Hematopoietic multipotent progenitor cell treated with erythropoietin and hydrocortisone succinate and interleukin-3 and kit ligand, for 17 days (in vitro differentiated cells): ENCODE results near the gene PSMD6.

ENCODE experiments used
- DNase-seq: peaks from one replicate; pipeline ENCODE4 v3.0.0-alpha.2; 2015; ENCODE audit warnings: low spot score

Gene PSMD6

GRCh38 chr3:63976872-63977200 lies 46.5 kb downstream of the PSMD6 start:
- peak; percentile 50 for DNase-seq

GRCh38 chr3:63976161-63976871 lies 47.0 kb downstream of the PSMD6 start:
- DNase-seq: no peak

- no peak for DNase-seq
Observed at GRCh38 chr3:63975723-63976122, 47.6 kb downstream of the PSMD6 start.

DNA sequence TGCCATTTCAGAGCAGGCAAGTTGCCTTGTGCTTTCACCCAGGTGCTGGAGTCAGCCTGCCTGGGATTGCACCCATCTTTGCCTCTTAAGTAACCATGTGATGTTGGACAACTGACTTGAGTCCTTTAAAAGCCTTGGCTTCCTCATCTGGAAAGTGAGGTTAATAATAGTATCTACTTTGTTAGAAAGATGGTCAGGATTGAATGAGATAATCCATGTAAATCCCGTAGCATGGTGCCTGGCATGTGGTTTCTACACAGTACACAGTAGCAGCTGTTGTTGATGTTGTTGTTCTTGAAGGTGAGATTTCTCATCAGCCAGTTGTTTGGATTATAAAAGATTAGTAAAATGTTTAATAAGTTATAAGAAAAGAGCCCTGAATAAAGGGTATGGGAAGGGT lies 48.8 kb downstream of the PSMD6 start:
- no peak for DNase-seq

DNA sequence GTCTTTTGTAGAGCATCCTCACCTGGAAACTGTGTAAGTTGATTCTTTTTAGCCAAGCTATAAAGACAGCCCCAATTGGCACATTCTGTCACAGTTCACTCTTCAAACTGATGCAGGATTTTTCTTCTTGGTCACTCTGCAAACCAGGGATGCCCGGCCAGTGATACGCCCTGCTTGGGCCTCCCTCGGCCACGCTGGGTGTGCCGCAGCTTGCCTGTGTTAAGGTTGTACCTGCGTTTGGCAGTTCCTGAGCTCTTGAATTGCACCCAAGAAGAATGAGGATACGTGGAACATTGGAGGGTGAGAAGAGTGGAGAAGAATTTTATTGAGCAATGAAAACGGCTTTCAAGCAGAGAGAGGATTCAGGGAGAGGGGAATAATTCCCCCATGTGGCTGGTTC lies 49.9 kb downstream of the PSMD6 start:
- no peak for DNase-seq

GRCh38 chr3:63972987-63973386 lies 50.3 kb downstream of the PSMD6 start:
- no peak for DNase-seq

- DNase-seq: no peak
Observed at GRCh38 chr3:63972196-63972595, 51.1 kb downstream of the PSMD6 start.

- DNase-seq: peak; percentile 24
Observed at GRCh38 chr3:63970631-63971475, 52.4 kb downstream of the PSMD6 start.

DNA sequence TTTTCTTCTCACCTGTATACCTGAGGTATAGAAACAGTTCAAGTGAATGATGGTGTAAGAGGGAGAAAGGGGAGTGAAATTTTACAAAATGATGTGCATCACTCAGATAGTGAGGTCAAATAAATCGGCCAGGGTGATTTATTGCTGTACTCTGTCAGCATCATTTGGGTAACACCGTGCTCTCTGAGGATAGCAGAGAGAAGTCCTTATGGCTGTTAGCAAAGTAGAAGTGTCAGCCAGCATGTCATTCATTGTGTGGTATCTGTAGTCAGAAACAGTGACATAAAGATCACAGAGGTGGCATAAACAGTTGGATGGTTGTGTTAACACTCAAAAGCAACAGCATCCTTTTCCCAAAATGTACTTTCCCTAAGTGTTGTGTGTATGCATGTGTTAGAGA lies 53.4 kb downstream of the PSMD6 start:
- peak; percentile 31 for DNase-seq

- peak; percentile 41 for DNase-seq
Observed at GRCh38 chr3:63968612-63969350, 54.5 kb downstream of the PSMD6 start.

DNA sequence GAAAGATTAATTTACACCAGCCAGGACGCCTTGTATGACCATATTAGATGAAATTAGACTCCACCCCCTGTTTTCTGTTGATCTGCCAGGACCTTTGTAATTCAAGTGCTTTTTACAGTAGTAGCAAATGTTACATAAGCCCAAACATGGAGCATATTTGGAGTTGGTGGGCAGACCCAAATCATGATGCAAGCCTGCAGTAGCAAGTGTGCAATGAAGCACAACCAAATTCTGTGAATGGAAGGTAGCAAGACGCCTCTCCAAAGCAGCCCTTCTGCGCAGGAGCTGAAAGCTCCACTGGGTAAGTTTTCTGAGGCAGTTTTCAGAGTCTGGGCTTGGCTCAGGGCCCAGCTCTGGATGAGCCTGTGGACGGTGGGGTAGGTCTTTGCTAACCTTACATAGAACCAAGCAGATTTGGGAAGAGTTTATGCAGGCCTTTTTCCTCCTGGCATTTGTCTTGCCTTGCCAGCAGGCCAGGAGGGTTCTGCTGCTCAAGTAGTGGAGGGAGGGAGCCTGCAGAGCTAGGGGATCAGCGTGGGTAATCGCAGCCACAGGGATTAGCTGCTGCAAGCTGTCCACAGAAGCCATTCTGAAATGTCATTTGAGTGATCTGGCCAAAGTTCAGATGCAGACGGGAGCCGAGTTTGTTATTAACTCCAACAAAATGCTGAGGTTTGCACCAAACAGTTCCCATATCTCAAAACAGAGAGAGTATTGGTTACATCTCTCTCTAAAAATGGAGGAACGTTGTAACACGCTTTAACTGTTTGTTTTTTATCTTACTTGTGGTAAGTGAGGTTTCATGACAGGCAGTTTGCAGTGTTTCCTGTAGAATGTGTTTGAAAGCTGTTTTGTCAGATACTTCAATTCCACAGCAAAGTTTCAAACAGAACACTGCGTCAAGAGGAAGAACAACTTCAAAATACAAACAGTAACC lies 55.4 kb downstream of the PSMD6 start:
- DNase-seq: peak; percentile 75

DNA sequence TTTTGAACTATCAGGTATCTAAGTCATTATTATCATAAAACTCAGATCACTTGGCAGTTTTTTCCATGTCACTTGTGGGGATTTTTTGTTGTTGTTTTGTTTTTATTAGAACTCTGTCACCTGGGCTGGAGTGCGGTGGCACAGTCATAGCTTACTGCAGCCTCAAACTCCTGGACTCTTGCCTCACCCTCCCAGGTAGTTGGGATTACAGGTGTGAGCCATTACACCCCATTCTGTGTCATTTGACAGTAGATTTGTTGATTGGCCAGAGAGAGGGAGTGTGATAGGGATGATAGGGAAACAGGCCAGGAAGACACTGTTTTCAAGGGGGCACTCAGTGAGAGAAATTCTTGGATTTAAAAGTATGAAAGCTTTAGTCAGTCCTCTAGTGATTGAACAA lies 56.4 kb downstream of the PSMD6 start:
- DNase-seq: no peak

DNA sequence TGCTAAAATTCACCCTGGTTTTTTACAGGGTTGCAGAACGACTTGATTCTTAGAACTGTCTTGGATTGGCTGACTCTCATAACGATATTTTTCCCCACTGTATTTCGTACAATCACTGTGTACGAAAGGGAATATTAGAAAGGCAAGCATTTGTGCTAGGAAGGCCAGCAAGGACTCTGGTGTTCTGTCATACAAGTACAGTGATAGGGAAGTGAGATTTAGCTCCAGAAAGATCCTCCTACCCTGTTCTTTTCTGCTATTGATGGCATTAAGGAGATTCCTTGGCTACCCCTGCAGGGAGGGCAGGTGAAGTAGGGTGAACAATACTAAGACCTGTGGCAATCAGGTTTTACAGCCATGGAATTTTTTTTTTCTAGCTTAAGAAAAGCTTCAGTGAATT lies 57.3 kb downstream of the PSMD6 start:
- no peak for DNase-seq

DNA sequence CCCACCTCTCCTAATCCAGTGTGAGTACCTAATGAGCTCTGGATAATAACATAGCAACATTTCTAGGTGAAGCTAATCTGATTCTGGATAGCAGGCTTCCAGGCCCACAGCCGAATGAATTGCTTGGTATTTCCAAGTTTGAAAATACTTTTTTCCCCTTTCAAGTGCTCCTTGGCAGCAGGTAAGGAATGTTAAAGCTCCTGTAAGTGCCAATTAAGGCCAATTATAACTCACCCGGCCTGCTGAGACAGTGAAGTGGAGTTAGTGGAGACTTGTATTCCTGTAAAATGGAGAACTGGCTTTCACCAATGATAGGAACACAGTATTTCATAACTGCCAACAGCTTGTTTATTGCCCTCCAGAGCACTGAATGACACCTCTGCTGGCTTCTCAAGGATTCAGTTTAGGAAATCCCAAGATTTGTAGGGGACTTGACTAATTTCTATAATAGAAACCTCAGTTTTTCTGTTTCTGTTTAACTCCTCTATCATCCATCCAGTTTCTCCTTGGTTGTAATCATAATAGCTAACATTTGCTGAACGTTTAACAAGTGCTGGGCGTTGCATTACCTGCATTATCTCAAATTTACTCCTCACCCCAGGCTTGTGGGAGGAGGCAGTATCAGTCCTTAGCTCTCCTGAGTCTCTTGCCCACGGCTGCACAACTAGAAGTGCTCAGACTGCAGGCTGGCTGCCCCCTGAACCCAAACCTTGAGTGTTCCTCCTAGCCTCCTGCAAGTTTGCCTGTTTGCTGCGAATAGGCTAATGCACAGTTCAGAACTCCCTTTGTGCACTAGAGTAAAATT lies 58.4 kb downstream of the PSMD6 start:
- peak; percentile 38 for DNase-seq

DNA sequence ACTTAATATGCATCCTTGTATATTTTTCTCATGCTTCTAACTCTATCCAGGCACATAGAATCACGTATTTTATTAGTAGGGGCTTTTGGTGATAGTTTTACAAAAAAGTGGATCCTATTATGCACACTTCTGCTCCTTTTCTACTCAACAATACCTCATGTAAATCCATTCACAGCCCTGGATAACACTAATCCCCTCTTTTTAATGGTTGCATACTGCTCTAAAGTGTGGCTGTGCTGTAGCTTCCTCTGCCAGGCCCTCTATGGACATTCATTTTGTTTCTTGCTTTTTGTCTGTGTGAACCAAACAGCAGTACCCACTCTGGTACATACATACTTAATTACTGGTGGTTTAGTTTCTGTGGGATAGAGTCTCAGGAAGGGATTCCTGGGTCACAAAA lies 59.8 kb downstream of the PSMD6 start:
- DNase-seq: no peak

DNA sequence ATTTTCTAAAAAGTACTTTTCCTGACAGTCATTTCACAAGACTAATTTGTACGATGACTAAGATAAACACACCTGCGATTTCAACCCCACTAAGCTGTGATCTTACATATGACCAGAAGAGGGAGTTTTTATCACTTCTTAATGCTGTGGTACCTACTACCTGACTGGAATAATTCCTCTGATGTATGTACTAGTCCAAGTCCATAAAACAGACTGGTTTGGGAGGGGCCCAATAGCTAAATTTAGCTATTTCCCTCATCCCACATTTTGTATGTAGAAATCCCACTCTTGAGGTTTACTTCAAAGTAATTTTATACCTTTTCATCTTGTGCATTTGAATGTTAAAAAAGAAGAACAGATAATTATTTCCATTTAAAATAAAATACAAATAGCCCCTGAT lies 61.4 kb downstream of the PSMD6 start:
- peak; percentile 87 for DNase-seq
